Measurements from ENCODE around the gene SUN1.

The SUN1 gene

DNA sequence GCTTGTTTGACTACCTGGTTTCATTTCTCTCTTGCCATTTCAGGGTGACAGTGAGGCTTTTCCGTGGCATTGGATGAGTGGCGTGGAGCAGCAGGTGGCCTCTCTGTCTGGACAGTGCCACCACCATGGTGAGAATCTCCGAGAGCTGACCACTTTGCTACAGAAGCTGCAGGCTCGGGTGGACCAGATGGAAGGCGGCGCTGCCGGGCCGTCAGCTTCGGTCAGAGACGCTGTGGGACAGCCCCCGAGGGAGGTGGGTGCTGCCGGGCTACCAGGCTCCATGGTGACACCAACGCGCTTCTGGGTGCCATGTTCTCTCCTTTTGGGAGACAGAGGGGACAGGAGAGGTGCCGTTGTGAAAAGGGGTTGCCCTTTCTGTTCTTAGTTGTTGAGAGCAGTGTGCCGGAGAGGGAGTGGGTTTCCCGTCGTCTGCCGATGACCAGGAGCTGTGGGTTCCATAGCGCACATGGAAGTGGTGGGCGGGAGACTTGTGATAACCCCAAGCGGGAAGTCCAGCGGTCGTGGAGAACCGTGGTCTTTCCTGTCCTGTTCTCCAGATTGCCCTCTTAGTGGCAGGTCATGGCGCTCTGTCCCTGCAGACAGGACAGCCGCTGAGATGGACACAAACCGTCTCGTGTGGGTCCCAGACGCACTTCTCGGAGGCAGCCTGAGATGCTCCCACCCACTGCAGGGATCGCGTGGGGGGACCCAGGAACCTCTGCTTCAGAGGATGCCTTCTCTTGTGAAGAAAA, 21.3 kb downstream of the SUN1 start:
- DNase-seq (ENCODE audit: low read depth), result no peak
- TF ChIP-seq MAX (IDR thresholded peaks at IDR 0.05; ENCODE audit: low read depth, low read length) (no peak), POLR2A (IDR thresholded peaks at IDR 0.05; ENCODE audit: extremely low read depth, insufficient read length) (no peak), MYC (IDR thresholded peaks at IDR 0.05; ENCODE audit: low read depth, low read length) (no peak)
- TF ChIP-seq, protein P1, sequence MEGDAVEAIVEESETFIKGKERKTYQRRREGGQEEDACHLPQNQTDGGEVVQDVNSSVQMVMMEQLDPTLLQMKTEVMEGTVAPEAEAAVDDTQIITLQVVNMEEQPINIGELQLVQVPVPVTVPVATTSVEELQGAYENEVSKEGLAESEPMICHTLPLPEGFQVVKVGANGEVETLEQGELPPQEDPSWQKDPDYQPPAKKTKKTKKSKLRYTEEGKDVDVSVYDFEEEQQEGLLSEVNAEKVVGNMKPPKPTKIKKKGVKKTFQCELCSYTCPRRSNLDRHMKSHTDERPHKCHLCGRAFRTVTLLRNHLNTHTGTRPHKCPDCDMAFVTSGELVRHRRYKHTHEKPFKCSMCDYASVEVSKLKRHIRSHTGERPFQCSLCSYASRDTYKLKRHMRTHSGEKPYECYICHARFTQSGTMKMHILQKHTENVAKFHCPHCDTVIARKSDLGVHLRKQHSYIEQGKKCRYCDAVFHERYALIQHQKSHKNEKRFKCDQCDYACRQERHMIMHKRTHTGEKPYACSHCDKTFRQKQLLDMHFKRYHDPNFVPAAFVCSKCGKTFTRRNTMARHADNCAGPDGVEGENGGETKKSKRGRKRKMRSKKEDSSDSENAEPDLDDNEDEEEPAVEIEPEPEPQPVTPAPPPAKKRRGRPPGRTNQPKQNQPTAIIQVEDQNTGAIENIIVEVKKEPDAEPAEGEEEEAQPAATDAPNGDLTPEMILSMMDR (IDR thresholded peaks at IDR 0.05; ENCODE audit: low read depth, low read length), result no peak
- no peak overlapping the region for H3K4me3 ChIP-seq (ENCODE audit: low read depth, low read length)

GRCh38 chr7:854118-854775, 22.0 kb downstream of the SUN1 start:
- DNase-seq (ENCODE audit: low read depth), result no peak
- TF ChIP-seq MYC (IDR thresholded peaks at IDR 0.05; ENCODE audit: low read depth, low read length) (no peak), MAX (IDR thresholded peaks at IDR 0.05; ENCODE audit: low read depth, low read length) (no peak), POLR2A (IDR thresholded peaks at IDR 0.05; ENCODE audit: extremely low read depth, insufficient read length) (no peak)
- TF ChIP-seq, protein P1 (IDR thresholded peaks at IDR 0.05; ENCODE audit: low read depth, low read length), result no peak

GRCh38 chr7:855686-856369, 23.6 kb downstream of the SUN1 start:
- no peak for TF ChIP-seq MAX (IDR thresholded peaks at IDR 0.05; ENCODE audit: low read depth, low read length)
- TF ChIP-seq MYC (IDR thresholded peaks at IDR 0.05; ENCODE audit: low read depth, low read length), result no peak
- TF ChIP-seq, protein P1 (IDR thresholded peaks at IDR 0.05; ENCODE audit: low read depth, low read length), result no peak
- no peak for TF ChIP-seq POLR2A (IDR thresholded peaks at IDR 0.05; ENCODE audit: extremely low read depth, insufficient read length)
- no peak for DNase-seq (ENCODE audit: low read depth)
- no peak overlapping the region for H3K4me3 ChIP-seq (ENCODE audit: low read depth, low read length)

More at GRCh38 chr7:854118-854775, 22.0 kb downstream of the SUN1 start:
- no peak overlapping the region for H3K4me3 ChIP-seq (ENCODE audit: low read depth, low read length)

DNA sequence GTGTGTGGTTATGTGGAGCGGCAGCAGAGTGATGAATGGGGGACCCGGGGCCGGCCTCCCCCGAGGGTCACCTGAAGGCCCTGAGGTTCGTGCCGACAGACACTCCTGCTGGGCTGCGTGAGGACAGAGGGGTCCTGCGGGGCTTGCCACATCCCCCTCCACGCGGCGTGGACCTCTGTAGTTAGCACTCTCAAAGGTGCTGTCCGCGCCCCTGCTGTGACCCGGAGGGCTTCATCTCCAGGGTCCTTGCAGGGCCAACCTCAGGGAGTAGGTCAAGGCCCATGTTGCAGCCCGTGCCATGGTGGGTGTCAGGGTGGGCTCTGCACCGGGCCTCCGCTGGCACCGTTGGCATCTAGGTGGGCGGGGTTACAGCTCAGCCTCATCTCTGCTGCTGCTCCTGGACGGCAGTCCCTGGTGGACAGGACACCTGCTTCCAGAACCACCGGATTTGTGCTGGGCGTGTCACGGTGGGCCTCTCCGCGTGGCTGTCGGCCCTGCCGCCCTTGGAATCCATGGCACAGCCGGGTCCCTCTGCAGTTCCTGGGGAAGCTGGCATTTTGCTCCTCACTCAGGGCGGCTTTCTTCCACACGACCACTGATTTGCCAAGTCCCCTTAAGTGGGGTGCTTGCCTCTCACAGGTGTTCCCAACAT, 24.3 kb downstream of the SUN1 start:
- DNase-seq (ENCODE audit: low read depth), result no peak
- H3K4me3 ChIP-seq (ENCODE audit: low read depth, low read length), result no peak overlapping the region
- TF ChIP-seq, protein P1 (IDR thresholded peaks at IDR 0.05; ENCODE audit: low read depth, low read length), result no peak
- TF ChIP-seq POLR2A (IDR thresholded peaks at IDR 0.05; ENCODE audit: extremely low read depth, insufficient read length) (no peak), MYC (IDR thresholded peaks at IDR 0.05; ENCODE audit: low read depth, low read length) (no peak), MAX (IDR thresholded peaks at IDR 0.05; ENCODE audit: low read depth, low read length) (no peak)

DNA sequence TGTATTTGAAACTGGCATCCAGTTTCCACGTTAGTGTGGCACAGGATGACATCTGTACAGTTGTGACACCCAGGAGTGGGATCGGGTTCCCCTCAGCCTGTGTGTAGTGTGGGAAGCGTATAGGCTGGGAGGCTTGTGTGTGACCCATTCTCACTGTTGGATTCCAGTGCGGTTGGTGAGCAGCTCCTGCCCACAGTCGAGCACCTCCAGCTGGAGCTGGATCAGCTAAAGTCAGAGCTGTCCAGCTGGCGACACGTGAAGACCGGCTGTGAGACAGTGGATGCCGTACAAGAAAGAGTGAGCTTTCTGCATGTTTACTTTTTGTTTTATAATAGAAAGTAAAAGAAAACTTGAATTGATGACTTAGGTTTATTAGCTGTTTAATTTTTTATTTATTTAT, 25.4 kb downstream of the SUN1 start:
- H3K4me3 ChIP-seq (ENCODE audit: low read depth, low read length), result no peak overlapping the region
- no peak for DNase-seq (ENCODE audit: low read depth)
- no peak for TF ChIP-seq MYC (IDR thresholded peaks at IDR 0.05; ENCODE audit: low read depth, low read length)
- TF ChIP-seq, protein P1 (IDR thresholded peaks at IDR 0.05; ENCODE audit: low read depth, low read length), result no peak
- no peak for TF ChIP-seq MAX (IDR thresholded peaks at IDR 0.05; ENCODE audit: low read depth, low read length)
- no peak for TF ChIP-seq POLR2A (IDR thresholded peaks at IDR 0.05; ENCODE audit: extremely low read depth, insufficient read length)

All from NB4 (cell line).